Limb (tissue), 2 donors: Measurements from ENCODE around the gene PTCH2.

ENCODE experiments used
- DNase-seq, 2 donors: peaks; one replicate each; pipeline ENCODE4 v3.0.0-alpha.2; 2016; ENCODE audit errors: extremely low spot score in 2 of 2

The PTCH2 gene

DNA sequence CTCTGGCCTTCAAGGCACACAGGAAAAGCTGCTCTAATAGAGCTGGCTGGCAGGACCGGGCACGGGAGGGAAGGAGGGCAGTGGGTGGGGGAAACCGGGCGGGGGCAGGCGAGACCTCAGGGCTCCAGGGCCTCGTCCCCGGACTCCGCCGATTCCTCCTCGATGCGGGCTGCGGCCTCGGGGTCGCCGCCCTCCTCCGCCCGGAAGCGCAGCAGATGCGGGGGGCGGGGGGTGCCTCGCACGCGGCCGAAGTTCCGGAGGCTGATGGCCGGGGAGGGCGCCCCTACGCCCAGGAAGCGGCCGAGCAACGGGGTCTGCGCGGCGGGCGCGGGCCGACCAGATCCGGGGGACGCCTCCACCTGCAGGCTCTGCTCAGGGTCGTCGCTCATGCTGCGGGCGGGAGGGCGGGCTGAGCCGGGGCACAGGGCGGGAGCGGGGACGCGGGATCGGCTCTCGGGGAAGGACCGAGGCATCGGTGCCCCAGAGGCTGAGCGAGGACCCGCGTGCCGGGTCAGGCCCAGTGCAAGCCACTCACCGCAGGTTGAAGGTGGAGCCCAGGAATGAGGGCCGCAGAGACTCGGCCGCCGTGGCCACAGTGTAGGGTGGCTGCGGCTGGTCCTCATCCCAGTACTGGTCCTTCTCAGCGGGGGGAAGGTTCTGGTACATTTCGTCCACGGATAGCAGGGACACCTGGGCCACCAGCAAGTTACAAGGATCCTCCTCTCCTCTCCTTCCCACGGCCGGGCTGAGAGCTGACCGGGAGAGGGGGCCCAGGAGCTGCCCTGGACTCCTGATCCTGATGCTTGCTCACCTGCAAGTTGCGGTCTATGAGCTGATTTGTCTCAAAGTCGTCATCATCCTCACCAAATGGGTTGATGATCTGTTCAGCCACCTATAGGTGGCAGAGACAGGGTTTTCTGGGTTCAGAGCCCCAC is 58.7 kb downstream of the PTCH2 start:
- peak in 1 of 2 donors; percentile 61 for DNase-seq

DNA sequence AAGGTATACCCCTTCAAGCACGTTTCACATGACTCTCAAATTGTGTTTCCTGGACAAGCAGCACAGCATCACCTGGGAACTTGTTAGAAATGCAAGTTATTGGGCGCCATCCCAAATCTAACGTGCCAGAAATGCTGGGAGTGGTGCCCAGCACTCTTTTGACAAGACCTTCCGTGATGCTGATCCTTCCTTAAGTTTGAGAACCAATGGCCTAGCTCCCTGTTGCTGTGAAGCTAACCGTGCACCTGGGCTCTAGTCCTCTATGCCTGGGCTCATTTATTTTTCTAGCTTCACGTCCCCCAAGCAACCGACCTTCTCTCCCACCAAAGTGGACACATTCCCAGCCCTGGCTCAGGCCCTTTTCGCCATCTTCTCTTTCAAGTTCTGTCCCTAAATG is 59.4 kb downstream of the PTCH2 start:
- DNase-seq, result no peak

DNA sequence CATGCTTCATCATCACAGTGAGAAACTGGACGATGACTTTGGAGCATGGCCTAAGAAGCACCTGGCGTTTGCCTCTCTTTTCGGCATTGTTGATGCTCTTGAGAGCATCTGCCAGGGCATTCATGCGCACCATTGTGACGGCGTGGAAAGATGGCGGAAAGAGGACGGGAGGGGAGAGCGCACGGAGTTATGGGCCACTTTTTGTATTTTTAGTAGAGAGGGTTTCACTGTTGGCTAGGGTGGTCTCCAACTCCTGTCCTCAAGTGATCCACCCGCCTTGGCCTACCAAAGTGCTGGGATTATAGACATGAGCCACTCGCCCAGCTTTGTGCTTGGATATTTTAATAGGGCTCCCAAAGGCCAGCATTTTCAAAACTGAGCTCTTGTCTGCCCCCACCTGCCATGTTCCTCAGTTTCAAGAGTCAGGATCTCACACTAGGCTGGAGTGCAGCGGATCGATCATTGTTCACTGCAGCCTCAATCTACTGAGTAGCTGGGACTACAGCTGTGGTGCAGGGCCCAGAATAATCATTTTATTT is 62.4 kb downstream of the PTCH2 start:
- DNase-seq, result no peak

DNA sequence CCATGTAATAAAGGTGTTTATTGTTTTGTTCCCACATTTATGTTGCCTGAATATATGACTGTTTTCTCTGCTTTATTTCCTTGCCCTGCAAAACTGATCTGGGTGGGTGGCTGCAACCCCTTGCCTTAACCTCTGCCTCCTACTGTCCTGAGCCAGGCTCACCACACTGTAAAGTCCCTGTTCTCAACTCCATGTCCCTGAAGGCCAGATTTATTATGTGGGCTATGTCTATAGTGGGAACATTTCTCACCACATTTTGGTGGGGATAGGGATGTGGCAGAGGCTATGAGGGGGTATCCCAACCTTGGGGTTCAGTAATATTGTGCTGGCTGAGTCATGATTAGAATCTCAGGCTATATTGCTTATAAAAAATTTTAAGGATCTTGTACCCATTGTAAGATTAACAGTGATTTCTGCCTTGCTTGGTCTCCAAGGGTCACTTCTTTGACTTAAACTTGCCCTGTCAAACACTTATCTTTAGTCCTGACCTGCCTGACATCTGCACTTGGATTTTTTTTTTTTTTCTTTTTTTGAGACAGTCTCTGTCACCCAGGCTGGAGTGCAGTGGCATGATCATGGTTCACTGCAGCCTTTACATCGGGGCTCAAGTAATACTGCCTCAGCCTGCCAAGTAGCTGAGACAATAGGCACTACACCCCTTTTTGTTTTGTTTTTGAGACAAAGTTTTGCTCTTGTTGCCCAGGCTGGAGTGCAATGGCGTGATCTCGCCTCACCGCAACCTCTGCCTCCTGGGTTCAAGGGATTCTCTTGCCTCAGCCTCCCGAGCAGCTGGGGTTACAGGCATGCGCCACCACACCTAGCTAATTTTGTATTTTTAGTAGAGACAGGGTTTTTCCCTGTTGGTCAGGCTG is 64.1 kb downstream of the PTCH2 start:
- DNase-seq, result no peak

DNA sequence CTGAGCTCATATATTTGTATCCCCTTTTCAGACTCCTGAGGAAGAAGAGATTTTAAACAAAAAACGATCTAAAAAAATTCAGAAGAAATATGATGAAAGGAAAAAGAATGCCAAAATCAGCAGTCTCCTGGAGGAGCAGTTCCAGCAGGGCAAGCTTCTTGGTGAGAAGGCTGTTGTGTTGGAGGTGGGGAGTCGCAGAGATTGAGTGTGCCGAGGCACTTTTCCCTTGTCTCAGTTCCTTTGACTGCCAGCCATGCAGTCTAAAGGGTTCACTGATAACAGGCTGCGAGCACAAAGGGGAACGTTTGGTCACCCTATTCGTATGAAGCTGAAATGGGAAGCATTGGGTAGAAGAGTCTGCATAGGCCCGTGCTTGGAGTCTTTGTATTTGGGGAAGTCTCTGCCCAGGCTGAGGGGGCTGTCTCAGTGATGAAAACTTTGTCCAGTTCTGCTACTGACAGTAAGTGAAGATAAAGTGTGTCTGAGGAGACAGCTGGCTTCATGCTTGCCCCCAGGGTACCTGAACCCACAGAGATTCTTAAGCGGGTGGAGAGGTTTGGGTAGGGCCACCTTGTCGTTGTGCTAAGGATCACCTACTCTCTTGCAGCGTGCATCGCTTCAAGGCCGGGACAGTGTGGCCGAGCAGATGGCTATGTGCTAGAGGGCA is 65.0 kb downstream of the PTCH2 start:
- no peak for DNase-seq

DNA sequence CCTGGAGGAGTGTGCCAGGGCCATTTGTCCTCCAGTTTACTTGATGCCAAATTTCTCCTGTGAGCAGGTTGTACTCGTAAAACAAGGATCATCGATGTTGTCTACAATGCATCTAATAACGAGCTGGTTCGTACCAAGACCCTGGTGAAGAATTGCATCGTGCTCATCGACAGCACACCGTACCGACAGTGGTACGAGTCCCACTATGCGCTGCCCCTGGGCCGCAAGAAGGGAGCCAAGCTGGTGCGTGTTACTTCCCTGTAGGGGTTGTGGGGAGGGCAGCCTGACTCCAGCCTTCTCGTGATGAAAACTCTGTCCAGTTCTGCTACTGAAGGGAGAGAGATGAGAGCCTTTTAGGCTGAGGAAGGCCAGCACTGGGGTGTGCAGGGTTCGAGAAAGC is 65.5 kb downstream of the PTCH2 start:
- DNase-seq, result no peak

DNA sequence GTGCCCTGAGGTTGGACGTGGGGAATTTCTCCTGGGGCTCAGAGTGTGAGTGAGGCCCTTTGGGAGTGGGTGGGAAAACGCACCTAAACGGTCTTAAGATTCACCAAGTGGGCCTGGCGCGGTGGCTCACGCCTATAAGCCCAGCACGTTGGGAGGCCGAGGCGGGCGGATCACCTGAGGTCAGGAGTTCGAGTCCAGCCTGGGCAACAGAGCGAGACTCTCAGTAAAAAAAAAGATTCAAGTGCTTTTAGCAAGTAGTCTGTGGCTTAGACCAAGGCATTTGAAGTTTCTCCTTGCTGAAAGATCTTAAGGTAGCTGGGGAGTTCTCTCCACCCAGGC is 66.4 kb downstream of the PTCH2 start:
- DNase-seq, result no peak

DNA sequence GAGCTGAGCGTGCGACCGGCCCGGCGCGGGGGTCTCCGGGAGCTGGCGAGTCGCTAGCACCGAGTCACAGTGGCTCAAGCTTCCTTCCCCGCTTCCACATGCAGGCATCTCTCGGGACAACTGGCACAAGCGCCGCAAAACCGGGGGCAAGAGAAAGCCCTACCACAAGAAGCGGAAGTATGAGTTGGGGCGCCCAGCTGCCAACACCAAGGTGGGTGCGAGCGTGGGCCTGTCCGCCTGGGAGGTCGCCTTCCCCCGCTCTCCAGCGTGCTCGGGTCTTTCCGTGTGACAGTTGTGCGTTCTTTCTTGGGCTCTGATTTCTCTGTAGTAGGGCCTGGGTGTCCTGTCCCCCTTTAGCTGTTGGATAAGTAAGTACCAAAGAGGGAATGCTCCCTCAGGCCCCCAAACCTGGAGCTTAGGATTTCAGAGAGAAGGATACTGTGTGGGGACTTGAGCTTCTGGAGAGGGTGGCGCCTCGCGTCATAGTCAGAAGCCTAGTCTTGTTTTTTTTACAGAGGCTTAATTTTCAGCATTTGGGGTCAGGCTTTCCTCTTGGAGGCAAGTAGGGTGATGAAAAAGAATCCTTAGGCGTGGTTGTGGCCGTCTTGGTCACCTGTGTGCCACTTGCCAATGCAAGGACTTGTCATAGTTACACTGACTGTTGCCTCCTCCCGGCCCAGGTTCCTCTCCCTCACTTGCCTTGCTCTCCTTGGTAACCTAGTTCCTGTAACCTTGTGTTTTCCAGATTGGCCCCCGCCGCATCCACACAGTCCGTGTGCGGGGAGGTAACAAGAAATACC is 66.9 kb downstream of the PTCH2 start:
- no peak for DNase-seq

DNA sequence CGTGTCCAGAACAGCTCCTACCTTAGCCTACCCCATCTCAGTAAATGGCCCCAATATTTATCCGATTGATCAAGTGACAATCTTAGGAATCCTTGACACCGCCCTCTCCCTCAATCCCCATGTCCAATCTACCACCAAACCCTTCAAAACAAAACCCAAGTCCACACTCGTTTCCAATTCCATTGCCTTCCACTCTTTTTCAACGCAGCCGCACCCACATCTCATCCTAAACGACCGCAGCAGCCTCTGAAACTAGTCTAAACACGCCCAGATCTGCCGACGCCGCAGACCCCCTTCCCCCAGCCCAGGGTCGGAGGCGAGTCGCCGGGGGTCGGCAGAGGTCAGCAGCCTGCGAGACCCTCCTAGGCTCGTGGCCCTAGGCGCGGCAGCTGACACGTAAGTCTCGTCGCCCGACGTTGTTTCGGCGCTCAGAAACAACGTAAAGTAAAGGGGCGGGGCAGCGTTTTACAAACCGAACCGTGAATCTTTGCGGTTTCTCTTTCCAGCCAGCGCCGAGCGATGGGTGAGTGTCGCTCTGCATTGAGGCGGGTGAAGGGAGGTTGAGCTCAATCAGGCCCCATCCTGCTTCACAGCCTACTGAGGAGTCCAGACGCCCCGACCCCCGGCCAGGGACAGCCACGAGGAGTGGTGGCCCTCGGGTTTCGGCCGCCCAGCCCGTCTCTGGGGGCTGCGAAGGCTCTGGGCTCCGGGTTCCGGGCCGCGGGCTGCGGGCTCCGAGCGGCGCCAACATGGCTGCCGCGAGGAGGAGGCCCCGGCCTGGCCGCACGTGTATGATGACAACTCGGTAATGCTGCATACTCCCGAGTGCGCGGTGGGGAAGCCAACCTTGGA is 67.7 kb downstream of the PTCH2 start, which contains the start of gene RPS8:
RPS8 (plus strand) TSS at position 463 of the 852 bp plus-strand sequence; CDS start at position 520, 57 bp downstream.
- DNase-seq, result peak; percentile 93 to 96
